GM12865 (cell line): ENCODE data around the gene PCDH10.

ENCODE experiments used
- DNase-seq: peaks from one replicate; pipeline ENCODE4 v3.0.0; 2010; ENCODE audit warnings: low read depth
- H3K4me3 ChIP-seq: 2 replicates; pipeline ENCODE4 v1.5.1; 2011; ENCODE audit warnings: mild to moderate bottlenecking, low read depth, low read length, control low read depth
- TF ChIP-seq, protein P1 (sequence below): IDR thresholded peaks from 2 replicates; pipeline ENCODE4 v1.5.1; 2011; ENCODE audit warnings: low read length, control low read depth, low read depth, inconsistent platforms; ENCODE audit not compliant: insufficient read depth; ENCODE audit errors: missing control alignments

PCDH10 gene

DNA sequence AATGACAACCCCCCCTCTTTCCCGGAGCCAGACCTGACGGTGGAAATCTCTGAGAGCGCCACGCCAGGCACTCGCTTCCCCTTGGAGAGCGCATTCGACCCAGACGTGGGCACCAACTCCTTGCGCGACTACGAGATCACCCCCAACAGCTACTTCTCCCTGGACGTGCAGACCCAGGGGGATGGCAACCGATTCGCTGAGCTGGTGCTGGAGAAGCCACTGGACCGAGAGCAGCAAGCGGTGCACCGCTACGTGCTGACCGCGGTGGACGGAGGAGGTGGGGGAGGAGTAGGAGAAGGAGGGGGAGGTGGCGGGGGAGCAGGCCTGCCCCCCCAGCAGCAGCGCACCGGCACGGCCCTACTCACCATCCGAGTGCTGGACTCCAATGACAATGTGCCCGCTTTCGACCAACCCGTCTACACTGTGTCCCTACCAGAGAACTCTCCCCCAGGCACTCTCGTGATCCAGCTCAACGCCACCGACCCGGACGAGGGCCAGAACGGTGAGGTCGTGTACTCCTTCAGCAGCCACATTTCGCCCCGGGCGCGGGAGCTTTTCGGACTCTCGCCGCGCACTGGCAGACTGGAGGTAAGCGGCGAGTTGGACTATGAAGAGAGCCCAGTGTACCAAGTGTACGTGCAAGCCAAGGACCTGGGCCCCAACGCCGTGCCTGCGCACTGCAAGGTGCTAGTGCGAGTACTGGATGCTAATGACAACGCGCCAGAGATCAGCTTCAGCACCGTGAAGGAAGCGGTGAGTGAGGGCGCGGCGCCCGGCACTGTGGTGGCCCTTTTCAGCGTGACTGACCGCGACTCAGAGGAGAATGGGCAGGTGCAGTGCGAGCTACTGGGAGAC lies 1.6 kb downstream of the PCDH10 start:
- H3K4me3 ChIP-seq = no peak overlapping the region
- TF ChIP-seq, protein P1, sequence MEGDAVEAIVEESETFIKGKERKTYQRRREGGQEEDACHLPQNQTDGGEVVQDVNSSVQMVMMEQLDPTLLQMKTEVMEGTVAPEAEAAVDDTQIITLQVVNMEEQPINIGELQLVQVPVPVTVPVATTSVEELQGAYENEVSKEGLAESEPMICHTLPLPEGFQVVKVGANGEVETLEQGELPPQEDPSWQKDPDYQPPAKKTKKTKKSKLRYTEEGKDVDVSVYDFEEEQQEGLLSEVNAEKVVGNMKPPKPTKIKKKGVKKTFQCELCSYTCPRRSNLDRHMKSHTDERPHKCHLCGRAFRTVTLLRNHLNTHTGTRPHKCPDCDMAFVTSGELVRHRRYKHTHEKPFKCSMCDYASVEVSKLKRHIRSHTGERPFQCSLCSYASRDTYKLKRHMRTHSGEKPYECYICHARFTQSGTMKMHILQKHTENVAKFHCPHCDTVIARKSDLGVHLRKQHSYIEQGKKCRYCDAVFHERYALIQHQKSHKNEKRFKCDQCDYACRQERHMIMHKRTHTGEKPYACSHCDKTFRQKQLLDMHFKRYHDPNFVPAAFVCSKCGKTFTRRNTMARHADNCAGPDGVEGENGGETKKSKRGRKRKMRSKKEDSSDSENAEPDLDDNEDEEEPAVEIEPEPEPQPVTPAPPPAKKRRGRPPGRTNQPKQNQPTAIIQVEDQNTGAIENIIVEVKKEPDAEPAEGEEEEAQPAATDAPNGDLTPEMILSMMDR = no peak

DNA sequence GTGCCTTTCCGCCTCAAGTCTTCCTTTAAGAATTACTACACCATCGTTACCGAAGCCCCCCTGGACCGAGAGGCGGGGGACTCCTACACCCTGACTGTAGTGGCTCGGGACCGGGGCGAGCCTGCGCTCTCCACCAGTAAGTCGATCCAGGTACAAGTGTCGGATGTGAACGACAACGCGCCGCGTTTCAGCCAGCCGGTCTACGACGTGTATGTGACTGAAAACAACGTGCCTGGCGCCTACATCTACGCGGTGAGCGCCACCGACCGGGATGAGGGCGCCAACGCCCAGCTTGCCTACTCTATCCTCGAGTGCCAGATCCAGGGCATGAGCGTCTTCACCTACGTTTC lies 2.2 kb downstream of the PCDH10 start:
- DNase-seq = no peak
- TF ChIP-seq, protein P1 = no peak
- no peak overlapping the region for H3K4me3 ChIP-seq

More for the DNA sequence above, 1.6 kb downstream of the PCDH10 start:
- no peak for DNase-seq

DNA sequence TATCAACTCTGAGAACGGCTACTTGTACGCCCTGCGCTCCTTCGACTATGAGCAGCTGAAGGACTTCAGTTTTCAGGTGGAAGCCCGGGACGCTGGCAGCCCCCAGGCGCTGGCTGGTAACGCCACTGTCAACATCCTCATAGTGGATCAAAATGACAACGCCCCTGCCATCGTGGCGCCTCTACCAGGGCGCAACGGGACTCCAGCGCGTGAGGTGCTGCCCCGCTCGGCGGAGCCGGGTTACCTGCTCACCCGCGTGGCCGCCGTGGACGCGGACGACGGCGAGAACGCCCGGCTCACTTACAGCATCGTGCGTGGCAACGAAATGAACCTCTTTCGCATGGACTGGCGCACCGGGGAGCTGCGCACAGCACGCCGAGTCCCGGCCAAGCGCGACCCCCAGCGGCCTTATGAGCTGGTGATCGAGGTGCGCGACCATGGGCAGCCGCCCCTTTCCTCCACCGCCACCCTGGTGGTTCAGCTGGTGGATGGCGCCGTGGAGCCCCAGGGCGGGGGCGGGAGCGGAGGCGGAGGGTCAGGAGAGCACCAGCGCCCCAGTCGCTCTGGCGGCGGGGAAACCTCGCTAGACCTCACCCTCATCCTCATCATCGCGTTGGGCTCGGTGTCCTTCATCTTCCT lies 2.7 kb downstream of the PCDH10 start:
- TF ChIP-seq, protein P1 = no peak
- no peak for DNase-seq
- no peak overlapping the region for H3K4me3 ChIP-seq

DNA sequence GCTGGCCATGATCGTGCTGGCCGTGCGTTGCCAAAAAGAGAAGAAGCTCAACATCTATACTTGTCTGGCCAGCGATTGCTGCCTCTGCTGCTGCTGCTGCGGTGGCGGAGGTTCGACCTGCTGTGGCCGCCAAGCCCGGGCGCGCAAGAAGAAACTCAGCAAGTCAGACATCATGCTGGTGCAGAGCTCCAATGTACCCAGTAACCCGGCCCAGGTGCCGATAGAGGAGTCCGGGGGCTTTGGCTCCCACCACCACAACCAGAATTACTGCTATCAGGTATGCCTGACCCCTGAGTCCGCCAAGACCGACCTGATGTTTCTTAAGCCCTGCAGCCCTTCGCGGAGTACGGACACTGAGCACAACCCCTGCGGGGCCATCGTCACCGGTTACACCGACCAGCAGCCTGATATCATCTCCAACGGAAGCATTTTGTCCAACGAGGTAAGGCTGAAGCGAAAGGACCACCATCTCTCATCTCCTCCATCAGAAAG lies 3.3 kb downstream of the PCDH10 start:
- no peak overlapping the region for H3K4me3 ChIP-seq
- TF ChIP-seq, protein P1 = no peak
- DNase-seq = no peak

DNA sequence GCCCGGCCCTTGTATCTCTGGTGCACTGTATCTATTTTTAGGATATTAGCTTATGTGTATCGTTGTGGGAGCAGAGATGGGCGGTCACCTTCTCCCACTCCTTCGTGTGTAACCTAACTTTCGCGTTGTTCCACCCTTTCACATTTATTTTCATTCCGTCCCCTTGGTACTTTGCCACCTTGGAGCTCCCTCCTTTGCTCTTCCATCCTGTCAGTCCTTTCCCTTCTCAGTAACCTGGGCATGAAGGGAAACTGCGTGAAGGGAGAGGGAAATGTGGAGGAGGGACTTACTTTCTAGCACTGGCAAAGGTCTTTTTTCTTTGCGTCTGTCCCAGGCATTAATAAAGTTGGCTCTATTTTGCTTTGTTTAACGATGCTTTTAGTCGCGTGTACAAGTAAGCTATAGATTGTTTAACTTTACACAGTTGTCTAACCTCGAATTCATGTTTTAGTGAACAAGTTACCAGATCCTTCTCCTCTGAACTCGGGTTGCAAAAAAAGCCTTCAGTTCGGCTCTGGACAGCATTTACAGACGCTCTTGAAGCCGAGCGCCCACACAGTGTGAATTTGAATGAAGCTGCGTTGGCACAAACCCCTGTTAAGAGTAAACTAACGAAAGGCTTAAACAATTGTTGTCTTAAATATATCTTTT lies 3.9 kb downstream of the PCDH10 start:
- DNase-seq = no peak
- TF ChIP-seq, protein P1 = no peak
- no peak overlapping the region for H3K4me3 ChIP-seq

DNA sequence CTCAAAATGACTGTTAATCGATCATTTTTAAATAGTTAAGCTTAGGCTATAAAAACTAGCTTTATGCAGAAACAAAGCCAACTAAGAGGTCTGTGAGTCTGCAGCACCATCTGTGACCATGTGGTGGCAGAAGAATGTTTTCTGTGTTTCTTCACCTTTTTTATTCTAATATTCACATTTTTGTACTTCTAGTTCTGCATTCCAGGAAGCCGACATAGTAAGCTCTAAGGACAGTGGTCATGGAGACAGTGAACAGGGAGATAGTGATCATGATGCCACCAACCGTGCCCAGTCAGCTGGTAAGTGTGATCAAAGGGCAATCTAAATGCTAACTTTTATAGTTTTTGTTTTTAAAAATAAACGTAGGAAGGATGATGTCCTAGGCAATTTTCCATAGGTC lies 5.6 kb downstream of the PCDH10 start:
- H3K4me3 ChIP-seq = no peak overlapping the region
- peak; percentile 10 for DNase-seq
- TF ChIP-seq, protein P1 = peak; percentile 42
